ENCODE results near the gene CCNJL. TPM values are rescaled to one million over a fixed set of nuclear protein-coding genes. Genes with fewer than 3 reads are reported as not detected.

The CCNJL gene
- total and polyA plus RNA-seq, 2 of the 8 experiments (the other 6 are each of a cell fraction or from before 2014, with no cell fraction given) = 34.6 to 44.7 TPM

DNA sequence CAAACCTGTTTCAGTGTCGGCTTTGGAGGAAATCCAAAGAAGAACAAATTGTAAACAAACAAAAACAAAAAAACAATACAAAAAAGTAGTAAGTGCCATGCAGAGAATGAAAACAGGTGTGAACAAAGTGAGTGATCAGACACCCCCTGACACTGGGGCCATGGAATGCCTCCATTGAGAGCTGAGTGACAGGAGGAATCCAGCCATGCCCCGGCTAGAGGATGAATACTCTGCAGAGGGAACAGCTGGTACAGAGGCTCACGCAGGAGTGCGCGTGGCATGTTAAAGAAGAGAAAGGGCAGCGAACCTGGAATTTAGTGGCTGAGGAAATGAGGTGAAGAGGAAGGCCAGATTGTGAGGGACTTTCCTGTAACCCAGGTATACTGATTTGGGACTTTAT lies 15.5 kb upstream of the CCNJL start (continued):
- TF ChIP-seq TCF12 (IDR thresholded peaks at IDR 0.05; ENCODE audit: low read depth, low read length) = no peak

All from H1 (cell line).